ENCODE results near the gene LMOD2. TPM values are rescaled to one million over a fixed set of nuclear protein-coding genes. Genes with fewer than 3 reads are reported as not detected.
"Not testable (repeated sequence)": the region's sequence is repeated elsewhere in the genome, so short reads cannot be mapped to it uniquely, and the experiment has no call there.

LMOD2 gene
- total RNA-seq, 2 donors from 2014 or later: not detected

- Mint-ChIP-seq H3K4me3 (no peak overlapping the region), H3K27ac (no peak overlapping the region), H3K27me3 (peaks cover 9 to 31% of the 10 kb centered on the region in 2 donors), H3K4me1 (ENCODE audit: low read depth in 2 of 2) (peaks cover 0 to 6% of the 10 kb centered on the region in 2 donors), H3K9me3 (no peaks in the 10 kb centered on the region), H3K36me3 (no peaks in the 10 kb centered on the region)
- ATAC-seq (no peak), DNase-seq (ENCODE audit: low spot score) (no peak)
Observed at GRCh38 chr7:123629281-123629680, 26.4 kb upstream of the LMOD2 start.

- Mint-ChIP-seq H3K9me3 (no peaks in the 10 kb centered on the region), H3K4me1 (ENCODE audit: low read depth in 2 of 2) (no peaks in the 10 kb centered on the region), H3K27me3 (peaks cover 12 to 28% of the 10 kb centered on the region in 2 donors), H3K27ac (no peak overlapping the region), H3K36me3 (no peaks in the 10 kb centered on the region), H3K4me3 (no peak overlapping the region)
- DNase-seq (ENCODE audit: low spot score) (no peak), ATAC-seq (no peak)
Observed at GRCh38 chr7:123632808-123633207, 22.9 kb upstream of the LMOD2 start.

GRCh38 chr7:123633553-123633952 lies 22.1 kb upstream of the LMOD2 start:
- no peaks in the 10 kb centered on the region for H3K36me3 Mint-ChIP-seq
- no peaks in the 10 kb centered on the region for H3K4me1 Mint-ChIP-seq (ENCODE audit: low read depth in 2 of 2)
- no peak overlapping the region for H3K4me3 Mint-ChIP-seq
- H3K27ac Mint-ChIP-seq: no peak overlapping the region
- no peak for DNase-seq (ENCODE audit: low spot score)
- no peak for ATAC-seq
- H3K9me3 Mint-ChIP-seq: no peaks in the 10 kb centered on the region
- H3K27me3 Mint-ChIP-seq: peaks cover 15 to 36% of the 10 kb centered on the region in 2 donors

GRCh38 chr7:123634011-123634573 lies 21.6 kb upstream of the LMOD2 start:
- H3K36me3 Mint-ChIP-seq; H3K9me3 Mint-ChIP-seq; H3K27ac Mint-ChIP-seq; H3K4me1 Mint-ChIP-seq (ENCODE audit: low read depth in 2 of 2); DNase-seq (ENCODE audit: low spot score); H3K4me3 Mint-ChIP-seq; ATAC-seq: not testable (repeated sequence)
- peaks cover 15 to 36% of the 10 kb centered on the region in 2 donors for H3K27me3 Mint-ChIP-seq

GRCh38 chr7:123635551-123636359 lies 19.9 kb upstream of the LMOD2 start:
- DNase-seq (ENCODE audit: low spot score) (no peak), ATAC-seq (no peak)
- no peaks in the 10 kb centered on the region for H3K4me1 Mint-ChIP-seq (ENCODE audit: low read depth in 2 of 2)
- H3K36me3 Mint-ChIP-seq: no peaks in the 10 kb centered on the region
- H3K27ac Mint-ChIP-seq: no peak overlapping the region
- H3K9me3 Mint-ChIP-seq: no peaks in the 10 kb centered on the region
- peaks cover 14 to 35% of the 10 kb centered on the region in 2 donors for H3K27me3 Mint-ChIP-seq
- no peak overlapping the region for H3K4me3 Mint-ChIP-seq

GRCh38 chr7:123637203-123637602 lies 18.5 kb upstream of the LMOD2 start:
- no peaks in the 10 kb centered on the region for H3K36me3 Mint-ChIP-seq
- no peak overlapping the region for H3K4me3 Mint-ChIP-seq
- peaks cover 21 to 33% of the 10 kb centered on the region in 2 donors for H3K27me3 Mint-ChIP-seq
- H3K9me3 Mint-ChIP-seq: no peaks in the 10 kb centered on the region
- H3K4me1 Mint-ChIP-seq (ENCODE audit: low read depth in 2 of 2): no peaks in the 10 kb centered on the region
- ATAC-seq (no peak), DNase-seq (ENCODE audit: low spot score) (no peak)
- H3K27ac Mint-ChIP-seq: no peak overlapping the region

- DNase-seq (ENCODE audit: low spot score) (no peak), ATAC-seq (no peak)
- Mint-ChIP-seq H3K27me3 (peaks cover 21 to 33% of the 10 kb centered on the region in 2 donors), H3K27ac (no peak overlapping the region), H3K4me3 (no peak overlapping the region), H3K4me1 (ENCODE audit: low read depth in 2 of 2) (no peaks in the 10 kb centered on the region), H3K36me3 (no peaks in the 10 kb centered on the region), H3K9me3 (no peaks in the 10 kb centered on the region)
Observed at GRCh38 chr7:123637878-123638277, 17.8 kb upstream of the LMOD2 start.

GRCh38 chr7:123639631-123640030 lies 16.0 kb upstream of the LMOD2 start:
- H3K27me3 Mint-ChIP-seq: peaks cover 27 to 49% of the 10 kb centered on the region in 2 donors
- H3K4me3 Mint-ChIP-seq: no peak overlapping the region
- DNase-seq (ENCODE audit: low spot score): no peak
- H3K36me3 Mint-ChIP-seq: no peaks in the 10 kb centered on the region
- no peaks in the 10 kb centered on the region for H3K9me3 Mint-ChIP-seq
- H3K4me1 Mint-ChIP-seq (ENCODE audit: low read depth in 2 of 2): no peaks in the 10 kb centered on the region
- no peak overlapping the region for H3K27ac Mint-ChIP-seq
- ATAC-seq: no peak

GRCh38 chr7:123640583-123640982 lies 15.1 kb upstream of the LMOD2 start:
- no peak for DNase-seq (ENCODE audit: low spot score)
- ATAC-seq: no peak
- Mint-ChIP-seq H3K27ac (no peak overlapping the region), H3K27me3 (peaks cover 27 to 56% of the 10 kb centered on the region in 2 donors), H3K36me3 (no peaks in the 10 kb centered on the region), H3K9me3 (no peaks in the 10 kb centered on the region), H3K4me1 (ENCODE audit: low read depth in 2 of 2) (no peaks in the 10 kb centered on the region), H3K4me3 (no peak overlapping the region)

- no peaks in the 10 kb centered on the region for H3K9me3 Mint-ChIP-seq
- H3K36me3 Mint-ChIP-seq: no peaks in the 10 kb centered on the region
- DNase-seq (ENCODE audit: low spot score) (no peak), ATAC-seq (no peak)
- peaks cover 30 to 56% of the 10 kb centered on the region in 2 donors for H3K27me3 Mint-ChIP-seq
- H3K4me1 Mint-ChIP-seq (ENCODE audit: low read depth in 2 of 2): no peaks in the 10 kb centered on the region
- no peak overlapping the region for H3K4me3 Mint-ChIP-seq
- H3K27ac Mint-ChIP-seq: no peak overlapping the region
Observed at GRCh38 chr7:123641901-123642300, 13.8 kb upstream of the LMOD2 start.

GRCh38 chr7:123643495-123644441 lies 11.9 kb upstream of the LMOD2 start:
- DNase-seq (ENCODE audit: low spot score): no peak
- Mint-ChIP-seq H3K27ac (no peak overlapping the region), H3K9me3 (no peaks in the 10 kb centered on the region), H3K4me3 (no peak overlapping the region), H3K27me3 (peaks cover 28 to 44% of the 10 kb centered on the region in 2 donors), H3K36me3 (no peaks in the 10 kb centered on the region), H3K4me1 (ENCODE audit: low read depth in 2 of 2) (no peaks in the 10 kb centered on the region)
- ATAC-seq: no peak

- DNase-seq (ENCODE audit: low spot score) (no peak), ATAC-seq (no peak)
- H3K36me3 Mint-ChIP-seq: no peaks in the 10 kb centered on the region
- no peaks in the 10 kb centered on the region for H3K9me3 Mint-ChIP-seq
- peaks cover 26 to 45% of the 10 kb centered on the region in 2 donors for H3K27me3 Mint-ChIP-seq
- H3K4me1 Mint-ChIP-seq (ENCODE audit: low read depth in 2 of 2): no peaks in the 10 kb centered on the region
- H3K27ac Mint-ChIP-seq: no peak overlapping the region
- H3K4me3 Mint-ChIP-seq: no peak overlapping the region
Observed at GRCh38 chr7:123645516-123645915, 10.2 kb upstream of the LMOD2 start.

GRCh38 chr7:123647106-123647730 lies 8.4 kb upstream of the LMOD2 start:
- DNase-seq (ENCODE audit: low spot score) (no peak), ATAC-seq (no peak)
- no peaks in the 10 kb centered on the region for H3K4me1 Mint-ChIP-seq (ENCODE audit: low read depth in 2 of 2)
- H3K27me3 Mint-ChIP-seq: peaks cover 21 to 45% of the 10 kb centered on the region in 2 donors
- no peak overlapping the region for H3K27ac Mint-ChIP-seq
- H3K36me3 Mint-ChIP-seq: no peaks in the 10 kb centered on the region
- no peak overlapping the region for H3K4me3 Mint-ChIP-seq
- H3K9me3 Mint-ChIP-seq: no peaks in the 10 kb centered on the region
